Measurements from ENCODE around the gene TENT5C.

Gene TENT5C

DNA sequence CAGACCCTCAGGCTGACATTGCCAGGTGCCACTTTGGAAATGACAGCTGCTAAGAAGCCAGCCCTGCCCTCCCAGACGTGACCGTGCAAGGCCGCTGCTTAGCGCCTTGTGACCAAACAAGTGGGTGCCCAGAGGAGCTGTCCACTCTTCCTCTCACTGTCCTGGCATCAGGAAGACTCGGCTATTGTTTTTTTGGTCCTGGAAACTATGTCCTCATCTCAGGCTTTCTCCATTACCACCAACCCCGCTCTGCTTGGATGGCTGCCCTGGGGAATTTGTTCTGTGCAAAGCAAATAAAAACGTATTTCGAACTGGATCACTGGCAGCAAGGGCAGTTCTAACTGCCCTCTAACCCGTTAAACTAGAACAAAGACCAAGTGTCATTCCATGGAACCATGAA is 13.7 kb upstream of the TENT5C start:
- no peak for DNase-seq

- no peak for DNase-seq
Measured at GRCh38 chr1:117594261-117594990, 11.4 kb upstream of the TENT5C start.

GRCh38 chr1:117596023-117596720 is 9.7 kb upstream of the TENT5C start:
- no peak for DNase-seq

GRCh38 chr1:117598489-117598888 is 7.4 kb upstream of the TENT5C start:
- no peak for DNase-seq

- DNase-seq = no peak
Measured at GRCh38 chr1:117599286-117600221, 6.3 kb upstream of the TENT5C start.

DNA sequence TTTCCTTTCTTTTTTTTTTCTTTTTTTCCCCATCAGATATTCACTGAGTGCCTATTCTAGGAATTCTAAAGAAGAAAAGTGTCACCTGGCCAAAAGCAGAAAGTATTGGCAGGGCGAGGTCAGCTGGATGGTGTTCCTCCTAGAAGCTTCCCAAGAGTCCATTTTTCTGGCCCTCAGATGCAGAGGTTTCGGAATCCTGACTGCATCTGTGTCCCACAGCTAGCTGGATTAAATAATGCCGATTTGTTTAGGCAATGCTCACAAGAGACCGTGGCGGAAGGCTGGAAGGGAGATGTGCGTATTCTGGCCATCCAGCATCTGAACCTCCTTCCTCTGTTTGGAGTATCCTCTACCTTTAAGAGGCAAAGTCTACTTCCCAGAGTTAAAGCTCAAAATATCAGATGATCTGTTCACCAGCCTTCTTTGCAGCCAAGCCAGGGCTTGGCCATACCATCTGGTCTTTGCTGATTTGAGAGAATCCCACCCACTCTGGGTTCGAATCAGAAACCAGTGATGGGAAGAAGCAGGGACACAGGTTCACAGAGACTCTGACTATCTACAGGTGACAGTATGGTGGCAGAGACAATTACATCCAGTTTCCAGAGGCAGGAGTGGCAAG is 5.4 kb upstream of the TENT5C start:
- DNase-seq = no peak

DNA sequence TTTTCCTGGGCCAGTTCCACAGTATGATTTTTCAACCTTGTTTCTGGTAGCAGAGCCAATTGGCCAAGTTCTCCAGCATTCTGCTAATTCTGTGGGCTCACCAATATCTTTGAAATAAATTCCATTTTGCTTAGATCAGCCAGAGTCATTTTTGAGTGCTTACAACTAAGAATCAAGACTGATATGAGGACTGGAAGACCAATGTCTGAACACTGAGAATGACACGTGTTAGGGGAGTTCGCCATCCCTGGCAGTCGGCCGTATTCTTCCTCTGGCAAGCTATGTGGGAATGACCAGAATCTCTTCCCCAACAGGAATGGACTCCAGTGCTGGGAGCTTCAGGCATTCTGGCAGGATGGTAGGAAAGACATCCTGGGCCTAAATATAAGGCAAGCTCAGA is 4.9 kb upstream of the TENT5C start:
- DNase-seq = no peak

DNA sequence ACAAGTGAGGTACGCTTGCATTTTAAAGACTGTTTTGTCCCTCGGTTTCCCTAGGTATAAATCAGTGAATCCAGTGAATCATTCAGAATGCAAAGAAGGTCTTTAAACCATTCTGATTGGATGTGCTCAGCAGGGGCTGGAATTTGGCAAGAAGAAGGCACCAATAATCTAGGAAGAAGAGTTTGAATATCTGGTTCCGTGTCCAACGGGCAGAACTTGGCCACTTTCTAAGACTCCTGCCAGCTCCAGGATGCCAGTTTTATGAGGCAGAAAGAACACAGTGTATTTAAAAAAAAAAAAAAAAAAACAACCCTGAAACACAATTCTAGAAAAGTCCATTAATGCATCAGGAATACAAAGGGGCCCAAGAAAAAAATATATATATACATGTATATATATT is 3.0 kb upstream of the TENT5C start:
- DNase-seq = no peak

DNA sequence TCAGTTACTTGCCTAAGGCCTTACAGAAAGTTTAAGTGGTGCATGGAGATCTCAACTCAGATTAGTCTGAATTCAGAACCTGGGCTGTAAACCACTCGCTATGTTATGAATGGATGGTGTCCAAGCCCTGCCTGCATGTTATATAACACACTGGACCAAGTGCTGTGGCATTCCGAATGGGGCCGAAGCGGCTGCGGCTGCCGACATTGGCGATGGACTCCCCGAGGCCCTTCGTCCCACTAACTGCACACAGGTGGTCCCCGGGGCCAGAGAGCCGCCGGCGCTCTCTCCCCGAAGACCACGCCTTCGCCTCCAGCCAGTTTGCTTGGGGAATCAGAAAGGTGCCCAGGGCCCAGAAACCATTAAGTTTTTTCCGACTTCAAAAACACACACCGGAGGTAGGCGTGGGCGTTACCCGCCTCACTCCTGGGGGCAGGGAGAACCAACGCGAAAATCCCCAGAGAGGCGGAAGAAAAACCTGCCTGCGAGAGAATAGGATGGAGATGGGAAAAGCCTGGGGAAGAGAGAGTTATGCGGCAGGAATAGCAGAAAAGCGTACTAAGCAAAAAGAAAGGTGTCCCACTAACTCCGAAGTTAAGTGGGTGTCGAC is 579 bp upstream of the TENT5C start:
- no peak for DNase-seq

- DNase-seq = no peak
Measured at GRCh38 chr1:117606649-117607430, 992 bp downstream of the TENT5C start.

- no peak for DNase-seq
Measured at GRCh38 chr1:117607471-117607870, 1.6 kb downstream of the TENT5C start.

- no peak for DNase-seq
Measured at GRCh38 chr1:117608115-117608615, 2.3 kb downstream of the TENT5C start.

DNA sequence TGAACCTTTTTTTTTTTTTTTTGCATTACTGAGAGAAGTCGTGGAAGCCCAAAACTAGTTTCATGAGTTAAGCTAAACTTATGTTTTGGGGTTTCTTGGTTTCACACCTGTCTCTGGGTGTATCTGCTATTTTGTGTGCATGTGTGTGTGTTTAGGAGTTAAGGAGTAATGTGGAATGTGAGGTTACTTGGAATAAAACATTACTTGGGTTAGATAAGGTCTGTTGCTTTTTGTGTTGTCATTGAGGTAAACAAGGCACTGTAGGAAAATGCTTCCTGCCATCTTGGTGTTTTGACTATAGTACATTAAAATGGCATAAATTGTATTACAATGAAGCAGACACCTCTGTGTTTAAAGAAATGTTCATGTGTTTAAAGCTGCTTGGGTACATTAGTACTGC is 2.9 kb downstream of the TENT5C start:
- DNase-seq = no peak

DNA sequence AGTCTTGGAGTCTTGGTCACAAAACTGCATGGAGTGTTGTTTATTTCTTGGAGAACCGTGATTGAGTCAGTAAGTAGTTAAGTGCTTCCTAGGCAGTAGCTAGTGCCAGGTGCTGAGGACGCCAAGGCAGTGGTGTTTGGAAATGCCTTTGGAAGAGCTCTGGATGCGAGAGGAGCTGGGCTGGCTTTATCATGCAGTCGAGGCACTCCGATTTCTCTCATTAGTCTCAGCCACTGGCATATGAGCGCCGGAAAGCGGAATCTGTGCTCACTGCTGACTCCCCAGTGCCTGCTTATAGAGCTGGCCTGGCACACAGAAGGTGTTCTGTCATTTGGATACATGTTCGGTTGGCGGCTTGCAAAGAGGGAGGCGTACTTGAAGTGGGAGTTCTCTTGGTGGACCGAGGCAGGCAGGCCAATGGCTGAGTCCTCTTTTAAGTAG is 3.6 kb downstream of the TENT5C start:
- no peak for DNase-seq

GRCh38 chr1:117610036-117610435 is 4.2 kb downstream of the TENT5C start:
- no peak for DNase-seq

- DNase-seq = peak in 1 of 2 experiments; percentile 13
Measured at GRCh38 chr1:117611121-117611601, 5.3 kb downstream of the TENT5C start.

DNA sequence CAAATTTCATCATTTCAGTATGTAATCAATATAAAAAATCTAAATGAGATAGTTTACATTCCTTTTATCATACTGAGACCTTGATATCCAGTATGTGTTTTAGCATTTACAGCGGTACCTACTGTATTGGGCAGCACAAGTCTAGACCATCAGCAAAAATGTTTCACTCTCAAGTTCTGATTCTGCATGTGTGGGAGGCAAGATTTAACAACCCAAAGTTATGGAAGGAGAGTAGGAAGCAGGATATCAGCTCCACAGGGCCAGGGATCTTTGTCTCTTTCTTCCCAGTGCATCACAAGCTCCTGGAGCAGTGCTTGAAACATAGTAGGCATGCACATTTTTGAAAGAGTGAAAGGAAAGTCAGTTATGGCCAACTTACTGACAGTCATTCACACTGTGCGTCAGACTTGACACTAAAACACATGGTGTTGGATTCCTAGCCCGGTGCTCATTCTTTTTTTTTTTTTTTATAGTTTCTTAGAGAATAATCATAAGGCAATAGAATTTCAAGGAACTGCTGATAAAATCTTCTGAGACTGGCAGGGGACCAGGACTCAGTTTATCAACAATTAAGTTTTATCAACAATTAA is 6.1 kb downstream of the TENT5C start:
- no peak for DNase-seq

DNA sequence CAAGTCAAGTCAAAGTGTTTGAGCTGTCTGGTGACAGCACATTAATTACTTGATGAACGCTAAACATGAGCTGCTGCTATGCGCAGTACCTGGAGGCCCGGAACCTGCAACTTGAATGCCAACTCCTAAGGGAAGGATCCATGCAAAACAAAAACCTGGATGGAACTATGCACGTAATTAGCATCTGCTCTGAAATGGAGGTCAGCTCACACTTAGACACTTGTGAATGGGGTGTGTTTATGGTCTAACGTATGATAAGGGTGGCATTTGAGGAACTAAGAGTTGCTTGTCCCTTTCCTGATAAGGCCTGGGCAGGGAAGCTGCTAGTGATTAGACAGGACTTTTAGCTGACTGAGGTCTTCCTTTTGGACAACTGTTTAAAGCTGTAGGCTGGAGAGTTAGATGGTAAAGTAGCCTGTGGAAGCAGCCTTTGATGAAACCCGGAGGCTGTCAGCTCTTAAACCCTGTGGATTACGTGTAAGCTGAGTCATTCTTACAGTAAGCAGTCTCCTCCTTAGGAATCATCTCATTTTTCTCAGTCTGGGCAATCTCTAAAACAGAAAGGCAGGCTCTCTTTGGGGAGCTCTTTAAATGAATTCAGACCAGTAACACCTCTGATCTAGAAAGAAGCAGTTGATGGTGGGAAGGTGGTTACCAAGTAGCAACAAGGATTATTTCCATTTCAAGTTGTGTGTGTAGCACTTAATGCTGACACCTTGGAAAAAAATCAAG is 6.8 kb downstream of the TENT5C start:
- DNase-seq = no peak

- DNase-seq = no peak
Measured at GRCh38 chr1:117613249-117613968, 7.6 kb downstream of the TENT5C start.

Data from SHP77 (cell line).